RWPE1 (cell line): ENCODE data around the gene CAPN2.

Experiments used
- CTCF ChIA-PET: fragments of 350-600 bp; sonication (Branson Sonifier 250); formaldehyde crosslinking; extraction: SDS; loops from one replicate; lab custom pipeline; 2021; lab: Yijun Ruan, JAX
- POLR2A ChIA-PET: fragments of 400-600 bp; formaldehyde crosslinking; extraction: SDS; loops from one replicate; lab custom pipeline; 2020; ENCODE audit warnings: antibody characterized with exemption; ENCODE audit not compliant: low non-redundant PET; lab: Yijun Ruan, JAX
- DNase-seq: peaks from one replicate; pipeline ENCODE4 v3.0.0; 2012; ENCODE audit warnings: low spot score
- H3K27ac ChIP-seq: fragments of 450-650 bp; 2 replicates; pipeline ENCODE4 v1.5.1; 2017
- TF ChIP-seq, protein P1 (sequence below): fragments of 450-650 bp; conservative IDR thresholded peaks from 2 replicates; pipeline ENCODE4 v1.5.1; 2017; ENCODE audit warnings: low read depth, mild to moderate bottlenecking

Gene CAPN2

DNA sequence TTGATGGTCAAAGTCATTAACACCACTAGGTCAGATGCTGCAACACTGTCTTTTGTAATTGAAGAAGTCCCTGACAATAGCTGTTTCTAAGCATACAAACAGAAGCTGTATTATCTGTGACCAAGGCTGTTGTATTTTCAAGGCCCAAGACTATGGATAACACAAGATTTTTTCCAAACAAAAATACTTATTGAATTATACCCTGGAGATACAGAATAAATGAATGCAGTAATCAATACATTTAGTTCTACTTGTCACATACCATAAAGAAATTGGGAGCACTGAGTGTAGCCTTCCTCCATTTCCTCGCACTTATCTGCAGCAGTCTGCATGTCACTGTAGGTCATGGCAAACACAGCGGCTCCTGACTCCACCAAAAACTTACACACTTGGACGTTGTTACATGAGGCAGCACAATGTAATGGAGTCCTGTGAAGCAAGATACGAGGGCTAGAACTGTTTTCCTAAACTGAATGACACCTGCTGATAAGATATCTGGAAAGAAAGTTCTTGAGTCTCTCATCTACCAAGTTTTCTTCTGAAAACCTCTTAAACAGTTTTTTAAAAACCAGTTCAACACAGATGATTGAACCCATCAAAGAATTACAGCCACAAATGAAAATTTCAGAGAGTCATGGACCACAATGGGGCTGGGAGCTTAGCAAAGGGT is 76.5 kb downstream of the CAPN2 start:
- DNase-seq = no peak
- TF ChIP-seq, protein P1, sequence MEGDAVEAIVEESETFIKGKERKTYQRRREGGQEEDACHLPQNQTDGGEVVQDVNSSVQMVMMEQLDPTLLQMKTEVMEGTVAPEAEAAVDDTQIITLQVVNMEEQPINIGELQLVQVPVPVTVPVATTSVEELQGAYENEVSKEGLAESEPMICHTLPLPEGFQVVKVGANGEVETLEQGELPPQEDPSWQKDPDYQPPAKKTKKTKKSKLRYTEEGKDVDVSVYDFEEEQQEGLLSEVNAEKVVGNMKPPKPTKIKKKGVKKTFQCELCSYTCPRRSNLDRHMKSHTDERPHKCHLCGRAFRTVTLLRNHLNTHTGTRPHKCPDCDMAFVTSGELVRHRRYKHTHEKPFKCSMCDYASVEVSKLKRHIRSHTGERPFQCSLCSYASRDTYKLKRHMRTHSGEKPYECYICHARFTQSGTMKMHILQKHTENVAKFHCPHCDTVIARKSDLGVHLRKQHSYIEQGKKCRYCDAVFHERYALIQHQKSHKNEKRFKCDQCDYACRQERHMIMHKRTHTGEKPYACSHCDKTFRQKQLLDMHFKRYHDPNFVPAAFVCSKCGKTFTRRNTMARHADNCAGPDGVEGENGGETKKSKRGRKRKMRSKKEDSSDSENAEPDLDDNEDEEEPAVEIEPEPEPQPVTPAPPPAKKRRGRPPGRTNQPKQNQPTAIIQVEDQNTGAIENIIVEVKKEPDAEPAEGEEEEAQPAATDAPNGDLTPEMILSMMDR = no peak
- ChIA-PET CTCF (interaction anchor here (0.6 to 1.4 kb wide), 2 partner anchors 11 to 13 kb away, joined by 3 to 4 read pairs; no protein-coding TSS in a partner anchor), POLR2A (no interaction called here)
- no peak overlapping the region for H3K27ac ChIP-seq

DNA sequence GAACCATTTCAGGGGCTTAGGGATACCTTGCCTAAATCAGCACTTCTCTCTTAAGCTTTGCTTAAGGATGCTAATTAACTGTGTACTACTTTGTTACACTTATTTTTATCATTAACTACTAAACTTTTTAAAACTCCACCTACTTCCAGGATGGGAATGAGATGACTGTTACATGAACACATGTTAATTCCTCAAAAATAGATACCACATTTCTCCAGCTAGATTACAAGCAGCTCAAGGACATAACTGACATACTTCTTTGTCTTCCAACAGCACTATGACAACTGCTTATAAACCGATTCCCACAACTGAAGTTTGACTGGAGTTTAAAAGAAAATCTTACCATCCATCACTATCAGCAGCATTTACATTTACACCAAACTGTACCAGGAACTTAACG is 79.7 kb downstream of the CAPN2 start:
- H3K27ac ChIP-seq = no peak overlapping the region
- TF ChIP-seq, protein P1 = no peak
- no peak for DNase-seq
- CTCF ChIA-PET = no interaction called here
- POLR2A ChIA-PET = no interaction called here

GRCh38 chr1:223793716-223794115 is 81.4 kb downstream of the CAPN2 start:
- TF ChIP-seq, protein P1 = no peak
- H3K27ac ChIP-seq = no peak overlapping the region
- ChIA-PET POLR2A (no interaction called here), CTCF (no interaction called here)
- no peak for DNase-seq

GRCh38 chr1:223794136-223794880 is 82.0 kb downstream of the CAPN2 start:
- ChIA-PET POLR2A (interaction anchor here (0.6 kb wide), 1 partner anchor 14 kb away, joined by 3 read pairs; no protein-coding TSS in a partner anchor), CTCF (no interaction called here)
- H3K27ac ChIP-seq = no peak overlapping the region
- TF ChIP-seq, protein P1 = no peak
- DNase-seq = no peak

- ChIA-PET CTCF (interaction anchor here (0.5 kb wide), 1 partner anchor 101 kb away, joined by 3 read pairs; no protein-coding TSS in a partner anchor), POLR2A (no interaction called here)
- TF ChIP-seq, protein P1 = no peak
- no peak for DNase-seq
- no peak overlapping the region for H3K27ac ChIP-seq
These were observed 83.9 kb downstream of the CAPN2 start for GRCh38 chr1:223796210-223796609.

DNA sequence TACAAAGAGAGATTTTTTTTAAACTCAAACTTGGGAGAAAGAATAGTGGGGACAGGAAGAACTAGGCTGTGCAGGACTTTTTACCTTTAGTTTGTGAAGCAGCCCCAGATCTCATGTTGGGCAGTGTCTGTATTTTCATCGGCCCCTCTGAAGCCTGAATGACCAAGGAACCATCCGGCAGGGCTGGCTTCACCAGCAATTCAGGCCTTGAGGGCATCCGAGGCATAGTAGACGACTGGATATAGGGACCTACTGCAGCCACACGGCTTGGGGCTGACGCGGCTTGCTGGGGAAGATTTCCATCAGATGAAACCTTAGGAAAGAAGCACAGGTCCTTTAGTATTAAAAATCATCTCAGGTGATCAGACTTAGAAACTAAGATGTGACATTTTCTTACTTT is 89.7 kb downstream of the CAPN2 start:
- no peak for DNase-seq
- TF ChIP-seq, protein P1 = no peak
- CTCF ChIA-PET = no interaction called here
- H3K27ac ChIP-seq = no peak overlapping the region
- POLR2A ChIA-PET = no interaction called here
